Measurements from ENCODE around the gene HHATL. TPM values are rescaled to one million over a fixed set of nuclear protein-coding genes. Genes with fewer than 3 reads are reported as not detected.

Gene HHATL
- polyA plus RNA-seq, 1 experiment, result not detected

DNA sequence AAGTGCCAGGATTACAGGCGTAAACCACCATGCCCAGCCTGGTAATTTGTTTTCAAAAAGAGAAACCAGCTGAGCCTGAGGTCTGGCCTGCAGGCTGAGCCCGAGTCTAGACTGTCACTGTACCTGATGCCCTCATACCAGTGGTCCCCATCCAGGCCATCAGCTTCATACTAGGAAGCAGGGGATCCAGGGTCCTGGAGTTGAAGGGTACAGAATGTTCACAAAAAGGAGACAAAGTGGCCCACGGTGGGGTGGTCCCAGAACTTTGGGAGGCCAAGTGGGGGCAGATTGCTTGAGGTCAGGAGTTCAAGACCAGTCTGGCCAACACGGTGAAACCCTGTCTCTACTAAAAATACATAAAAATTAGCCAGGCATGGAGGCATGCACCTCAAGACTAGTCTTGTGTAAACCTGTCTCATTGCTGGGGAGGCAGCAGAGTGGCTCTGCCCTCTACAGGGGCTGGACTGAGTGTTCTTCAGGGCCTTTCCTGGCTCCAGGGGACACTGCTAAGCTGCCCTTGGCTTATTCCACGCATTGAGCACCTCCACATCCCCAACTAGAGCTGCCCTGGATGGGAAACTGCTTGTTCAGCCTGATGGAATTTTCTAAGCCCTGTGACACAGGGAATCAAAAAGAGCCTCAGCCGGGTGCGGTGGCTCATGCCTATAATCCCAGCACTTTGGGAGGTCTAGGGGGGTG lies 7.9 kb upstream of the HHATL start:
- no peak overlapping the region for H3K4me3 ChIP-seq (ENCODE audit: low read depth, low read length)
- H3K36me3 ChIP-seq (ENCODE audit: control insufficient read depth, insufficient read depth, low read length), result no peaks in the 10 kb centered on the region
- TF ChIP-seq, protein P1, sequence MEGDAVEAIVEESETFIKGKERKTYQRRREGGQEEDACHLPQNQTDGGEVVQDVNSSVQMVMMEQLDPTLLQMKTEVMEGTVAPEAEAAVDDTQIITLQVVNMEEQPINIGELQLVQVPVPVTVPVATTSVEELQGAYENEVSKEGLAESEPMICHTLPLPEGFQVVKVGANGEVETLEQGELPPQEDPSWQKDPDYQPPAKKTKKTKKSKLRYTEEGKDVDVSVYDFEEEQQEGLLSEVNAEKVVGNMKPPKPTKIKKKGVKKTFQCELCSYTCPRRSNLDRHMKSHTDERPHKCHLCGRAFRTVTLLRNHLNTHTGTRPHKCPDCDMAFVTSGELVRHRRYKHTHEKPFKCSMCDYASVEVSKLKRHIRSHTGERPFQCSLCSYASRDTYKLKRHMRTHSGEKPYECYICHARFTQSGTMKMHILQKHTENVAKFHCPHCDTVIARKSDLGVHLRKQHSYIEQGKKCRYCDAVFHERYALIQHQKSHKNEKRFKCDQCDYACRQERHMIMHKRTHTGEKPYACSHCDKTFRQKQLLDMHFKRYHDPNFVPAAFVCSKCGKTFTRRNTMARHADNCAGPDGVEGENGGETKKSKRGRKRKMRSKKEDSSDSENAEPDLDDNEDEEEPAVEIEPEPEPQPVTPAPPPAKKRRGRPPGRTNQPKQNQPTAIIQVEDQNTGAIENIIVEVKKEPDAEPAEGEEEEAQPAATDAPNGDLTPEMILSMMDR (IDR thresholded peaks at IDR 0.05; ENCODE audit: insufficient read depth, low read depth, low read length), result no peak
- CTCF ChIA-PET, result interaction anchor here (0.8 to 2.0 kb wide), 2 partner anchors 9 to 35 kb away, joined by 3 to 6 read pairs; no protein-coding TSS in a partner anchor
- H3K27me3 ChIP-seq (ENCODE audit: control insufficient read depth, insufficient read depth, low read length), result peaks cover 10% of the 10 kb centered on the region
- POLR2A ChIA-PET, result no interaction called here
- DNase-seq (ENCODE audit: low read depth), result no peak

DNA sequence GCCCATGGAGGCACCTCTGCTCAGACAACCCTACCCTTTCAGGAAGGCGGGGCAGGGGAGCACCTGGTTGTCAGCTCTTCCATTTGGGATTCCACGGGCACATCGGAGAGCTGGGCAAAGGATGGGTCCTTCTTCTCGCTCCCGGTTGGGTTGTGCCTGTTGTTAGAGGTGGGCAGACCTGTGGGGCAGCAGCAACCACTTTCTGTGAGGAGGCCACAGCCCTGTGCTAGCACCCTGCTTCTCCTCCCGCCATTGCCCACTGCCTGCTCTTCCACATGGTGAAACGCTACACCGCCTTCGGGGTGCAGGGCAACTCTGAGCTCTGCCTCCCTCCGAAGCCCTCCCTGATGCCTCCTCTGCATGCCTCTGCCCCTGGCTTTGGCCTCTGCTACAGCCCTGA lies 7.0 kb upstream of the HHATL start:
- DNase-seq (ENCODE audit: low read depth), result no peak
- CTCF ChIA-PET, result interaction anchor here (0.7 to 0.8 kb wide), 2 partner anchors 8 to 9 kb away, joined by 3 read pairs; no protein-coding TSS in a partner anchor
- POLR2A ChIA-PET, result no interaction called here
- no peak overlapping the region for H3K4me3 ChIP-seq (ENCODE audit: low read depth, low read length)
- TF ChIP-seq, protein P1 (IDR thresholded peaks at IDR 0.05; ENCODE audit: insufficient read depth, low read depth, low read length), result no peak
- no peaks in the 10 kb centered on the region for H3K36me3 ChIP-seq (ENCODE audit: control insufficient read depth, insufficient read depth, low read length)
- peaks cover 10% of the 10 kb centered on the region for H3K27me3 ChIP-seq (ENCODE audit: control insufficient read depth, insufficient read depth, low read length)

DNA sequence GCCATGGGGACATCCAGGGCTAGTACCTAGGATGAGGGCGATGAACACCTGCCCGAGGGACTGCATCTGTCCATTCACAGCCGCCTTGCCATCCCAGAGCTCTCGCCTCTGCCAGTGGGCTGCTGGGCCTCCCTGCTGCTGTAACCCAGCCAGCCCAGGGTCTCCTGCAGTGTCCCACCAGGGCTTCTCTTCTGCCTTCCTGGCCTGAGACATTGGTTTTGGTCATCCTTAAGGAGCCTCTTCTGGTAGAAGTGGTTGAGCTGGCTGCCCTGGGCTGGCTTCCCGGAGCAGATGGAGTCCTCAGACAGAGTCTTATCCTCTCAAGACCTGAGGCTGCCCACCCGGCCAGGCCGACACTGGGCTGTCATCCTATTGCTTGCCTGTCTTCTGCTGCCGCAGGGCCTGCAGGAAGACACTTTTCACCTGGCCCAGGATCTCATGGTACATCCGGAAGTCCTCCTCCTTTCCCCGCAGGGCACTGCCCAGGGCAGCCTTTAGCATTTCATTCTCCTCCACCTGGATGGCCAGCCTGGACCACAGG lies 6.1 kb upstream of the HHATL start:
- DNase-seq (ENCODE audit: low read depth), result no peak
- no peak overlapping the region for H3K4me3 ChIP-seq (ENCODE audit: low read depth, low read length)
- POLR2A ChIA-PET, result no interaction called here
- no peaks in the 10 kb centered on the region for H3K36me3 ChIP-seq (ENCODE audit: control insufficient read depth, insufficient read depth, low read length)
- CTCF ChIA-PET, result no interaction called here
- TF ChIP-seq, protein P1 (IDR thresholded peaks at IDR 0.05; ENCODE audit: insufficient read depth, low read depth, low read length), result no peak
- peaks cover 8% of the 10 kb centered on the region for H3K27me3 ChIP-seq (ENCODE audit: control insufficient read depth, insufficient read depth, low read length)

DNA sequence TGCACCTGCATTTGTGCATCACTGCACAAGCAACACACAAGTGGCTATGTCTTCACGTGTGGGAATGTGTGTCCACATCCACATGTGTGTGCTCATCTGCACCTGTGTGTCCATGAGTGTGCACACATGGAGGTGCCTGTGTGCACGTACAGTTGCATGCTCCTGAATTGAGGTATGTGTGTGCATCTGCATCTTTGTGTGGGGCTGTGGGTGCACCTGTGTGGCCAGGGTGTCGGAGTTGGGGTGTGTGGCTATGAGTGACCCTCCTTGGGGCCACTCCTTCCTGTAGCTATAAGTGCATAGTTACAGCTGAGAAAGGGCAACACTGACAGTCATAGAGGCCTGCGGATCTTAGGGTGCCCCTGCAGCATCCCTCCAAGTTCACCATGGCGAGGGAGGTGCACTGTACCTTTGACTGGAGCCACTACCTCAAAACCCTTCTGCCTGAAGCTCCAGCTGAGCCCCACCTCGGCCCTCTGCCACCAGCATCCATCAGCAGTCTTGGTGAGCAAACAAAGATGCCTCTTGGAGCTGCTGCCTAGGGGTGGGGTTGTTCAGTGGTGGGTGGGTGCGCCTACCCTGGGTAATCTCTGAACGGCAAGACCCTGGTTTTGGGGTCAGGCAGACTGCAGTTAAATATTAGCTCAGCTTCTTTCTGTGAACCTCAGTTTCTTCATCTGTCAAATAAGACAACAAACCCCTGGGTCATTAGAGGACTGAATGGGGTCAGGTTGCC lies 5.2 kb upstream of the HHATL start:
- TF ChIP-seq, protein P1 (IDR thresholded peaks at IDR 0.05; ENCODE audit: insufficient read depth, low read depth, low read length), result no peak
- Histone ChIP-seq H3K4me3 (ENCODE audit: low read depth, low read length) (no peak overlapping the region), H3K36me3 (ENCODE audit: control insufficient read depth, insufficient read depth, low read length) (no peaks in the 10 kb centered on the region), H3K27me3 (ENCODE audit: control insufficient read depth, insufficient read depth, low read length) (peaks cover 6% of the 10 kb centered on the region)
- ChIA-PET CTCF (interaction anchor here (1.2 kb wide), 1 partner anchor 17 kb away, joined by 5 read pairs; no protein-coding TSS in a partner anchor), POLR2A (no interaction called here)
- no peak for DNase-seq (ENCODE audit: low read depth)

Measured in BJ (cell line).